Measurements from ENCODE around the gene GPSM3.

Gene GPSM3

GRCh38 chr6:32184084-32184640, 8.3 kb downstream of the GPSM3 start, which contains the start of gene AGER:
AGER (minus strand) TSS chr6:32184253; CDS start chr6:32184222, 31 bp downstream.
- H3K36me3 ChIP-seq (ENCODE audit: insufficient read depth, low read length): peaks cover 60% of the 10 kb centered on the region
- H3K4me1 ChIP-seq (ENCODE audit: insufficient read depth, low read length): peaks cover 46% of the 10 kb centered on the region
- H3K4me3 ChIP-seq (ENCODE audit: low read depth in 1 of 2, low read length in 2 of 2): no peak within 1 kb of the TSS
- no peak within 1 kb of the TSS for H3K9ac ChIP-seq (ENCODE audit: low read length)
- H3K27me3 ChIP-seq (ENCODE audit: control insufficient read depth in 1 of 2, insufficient read depth in 2 of 2, low read length in 2 of 2): no peaks in the 10 kb centered on the region
- H3K9me3 ChIP-seq (ENCODE audit: low read length): no peaks in the 10 kb centered on the region
- no peak within 1 kb of the TSS for H3K27ac ChIP-seq (ENCODE audit: low read depth, low read length)

DNA sequence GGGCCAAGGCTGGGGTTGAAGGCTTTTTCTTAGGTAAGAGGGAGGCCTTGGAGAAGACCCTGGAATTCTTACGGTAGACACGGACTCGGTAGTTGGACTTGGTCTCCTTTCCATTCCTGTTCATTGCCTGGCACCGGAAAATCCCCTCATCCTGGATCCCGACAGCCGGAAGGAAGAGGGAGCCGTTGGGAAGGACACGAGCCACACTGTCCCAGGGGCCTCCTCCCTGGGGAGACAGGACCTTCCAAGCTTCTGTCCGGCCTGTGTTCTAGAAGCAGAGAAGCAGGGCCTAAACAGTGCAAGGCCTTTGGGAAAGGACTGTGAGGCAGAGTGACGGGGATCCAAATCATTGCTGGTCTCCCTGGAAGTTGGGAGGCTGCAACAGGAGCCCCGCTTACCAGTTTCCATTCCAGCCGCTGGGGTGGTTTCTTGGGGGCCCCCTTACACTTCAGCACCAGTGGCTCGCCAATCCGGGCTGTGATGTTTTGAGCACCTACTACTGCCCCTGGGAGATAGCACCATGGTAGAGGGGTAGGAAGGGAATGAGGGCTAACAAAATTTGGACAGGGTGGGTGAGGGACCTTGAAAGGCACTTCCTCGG, 8.9 kb downstream of the GPSM3 start:
- Histone ChIP-seq H3K36me3 (ENCODE audit: insufficient read depth, low read length) (peaks cover 60% of the 10 kb centered on the region), H3K9me3 (ENCODE audit: low read length) (no peaks in the 10 kb centered on the region), H3K27me3 (ENCODE audit: control insufficient read depth in 1 of 2, insufficient read depth in 2 of 2, low read length in 2 of 2) (no peaks in the 10 kb centered on the region), H3K27ac (ENCODE audit: low read depth, low read length) (no peak overlapping the region), H3K4me3 (ENCODE audit: low read depth in 1 of 2, low read length in 2 of 2) (no peak overlapping the region), H3K9ac (ENCODE audit: low read length) (no peak overlapping the region), H3K4me1 (ENCODE audit: insufficient read depth, low read length) (peaks cover 50% of the 10 kb centered on the region)

GRCh38 chr6:32183030-32183429, 9.4 kb downstream of the GPSM3 start:
- Histone ChIP-seq H3K9ac (ENCODE audit: low read length) (no peak overlapping the region), H3K27ac (ENCODE audit: low read depth, low read length) (no peak overlapping the region), H3K4me3 (ENCODE audit: low read depth in 1 of 2, low read length in 2 of 2) (no peak overlapping the region), H3K36me3 (ENCODE audit: insufficient read depth, low read length) (peaks cover 60% of the 10 kb centered on the region), H3K27me3 (ENCODE audit: control insufficient read depth in 1 of 2, insufficient read depth in 2 of 2, low read length in 2 of 2) (no peaks in the 10 kb centered on the region), H3K4me1 (ENCODE audit: insufficient read depth, low read length) (peaks cover 45% of the 10 kb centered on the region), H3K9me3 (ENCODE audit: low read length) (no peaks in the 10 kb centered on the region)

GRCh38 chr6:32182555-32182981, 9.9 kb downstream of the GPSM3 start:
- no peak overlapping the region for H3K27ac ChIP-seq (ENCODE audit: low read depth, low read length)
- no peak overlapping the region for H3K9ac ChIP-seq (ENCODE audit: low read length)
- H3K36me3 ChIP-seq (ENCODE audit: insufficient read depth, low read length): peaks cover 56% of the 10 kb centered on the region
- H3K4me3 ChIP-seq (ENCODE audit: low read depth in 1 of 2, low read length in 2 of 2): no peak overlapping the region
- H3K27me3 ChIP-seq (ENCODE audit: control insufficient read depth in 1 of 2, insufficient read depth in 2 of 2, low read length in 2 of 2): no peaks in the 10 kb centered on the region
- H3K4me1 ChIP-seq (ENCODE audit: insufficient read depth, low read length): peaks cover 40% of the 10 kb centered on the region
- no peaks in the 10 kb centered on the region for H3K9me3 ChIP-seq (ENCODE audit: low read length)

GRCh38 chr6:32181915-32182529, 10.4 kb downstream of the GPSM3 start:
- Histone ChIP-seq H3K9me3 (ENCODE audit: low read length) (no peaks in the 10 kb centered on the region), H3K36me3 (ENCODE audit: insufficient read depth, low read length) (peaks cover 50% of the 10 kb centered on the region), H3K9ac (ENCODE audit: low read length) (no peak overlapping the region), H3K27me3 (ENCODE audit: control insufficient read depth in 1 of 2, insufficient read depth in 2 of 2, low read length in 2 of 2) (no peaks in the 10 kb centered on the region), H3K27ac (ENCODE audit: low read depth, low read length) (no peak overlapping the region), H3K4me1 (ENCODE audit: insufficient read depth, low read length) (peaks cover 35% of the 10 kb centered on the region), H3K4me3 (ENCODE audit: low read depth in 1 of 2, low read length in 2 of 2) (no peak overlapping the region)

GRCh38 chr6:32181148-32181702, 11.2 kb downstream of the GPSM3 start:
- H3K4me1 ChIP-seq (ENCODE audit: insufficient read depth, low read length): peaks cover 35% of the 10 kb centered on the region
- H3K9me3 ChIP-seq (ENCODE audit: low read length): no peaks in the 10 kb centered on the region
- peaks cover 42% of the 10 kb centered on the region for H3K36me3 ChIP-seq (ENCODE audit: insufficient read depth, low read length)
- no peak overlapping the region for H3K27ac ChIP-seq (ENCODE audit: low read depth, low read length)
- no peak overlapping the region for H3K9ac ChIP-seq (ENCODE audit: low read length)
- no peaks in the 10 kb centered on the region for H3K27me3 ChIP-seq (ENCODE audit: control insufficient read depth in 1 of 2, insufficient read depth in 2 of 2, low read length in 2 of 2)
- no peak overlapping the region for H3K4me3 ChIP-seq (ENCODE audit: low read depth in 1 of 2, low read length in 2 of 2)

GRCh38 chr6:32179766-32180405, 12.6 kb downstream of the GPSM3 start:
- no peak overlapping the region for H3K27ac ChIP-seq (ENCODE audit: low read depth, low read length)
- H3K4me1 ChIP-seq (ENCODE audit: insufficient read depth, low read length): peaks cover 37% of the 10 kb centered on the region
- H3K9ac ChIP-seq (ENCODE audit: low read length): no peak overlapping the region
- H3K9me3 ChIP-seq (ENCODE audit: low read length): no peaks in the 10 kb centered on the region
- peaks cover 40% of the 10 kb centered on the region for H3K36me3 ChIP-seq (ENCODE audit: insufficient read depth, low read length)
- no peak overlapping the region for H3K4me3 ChIP-seq (ENCODE audit: low read depth in 1 of 2, low read length in 2 of 2)
- no peaks in the 10 kb centered on the region for H3K27me3 ChIP-seq (ENCODE audit: control insufficient read depth in 1 of 2, insufficient read depth in 2 of 2, low read length in 2 of 2)

DNA sequence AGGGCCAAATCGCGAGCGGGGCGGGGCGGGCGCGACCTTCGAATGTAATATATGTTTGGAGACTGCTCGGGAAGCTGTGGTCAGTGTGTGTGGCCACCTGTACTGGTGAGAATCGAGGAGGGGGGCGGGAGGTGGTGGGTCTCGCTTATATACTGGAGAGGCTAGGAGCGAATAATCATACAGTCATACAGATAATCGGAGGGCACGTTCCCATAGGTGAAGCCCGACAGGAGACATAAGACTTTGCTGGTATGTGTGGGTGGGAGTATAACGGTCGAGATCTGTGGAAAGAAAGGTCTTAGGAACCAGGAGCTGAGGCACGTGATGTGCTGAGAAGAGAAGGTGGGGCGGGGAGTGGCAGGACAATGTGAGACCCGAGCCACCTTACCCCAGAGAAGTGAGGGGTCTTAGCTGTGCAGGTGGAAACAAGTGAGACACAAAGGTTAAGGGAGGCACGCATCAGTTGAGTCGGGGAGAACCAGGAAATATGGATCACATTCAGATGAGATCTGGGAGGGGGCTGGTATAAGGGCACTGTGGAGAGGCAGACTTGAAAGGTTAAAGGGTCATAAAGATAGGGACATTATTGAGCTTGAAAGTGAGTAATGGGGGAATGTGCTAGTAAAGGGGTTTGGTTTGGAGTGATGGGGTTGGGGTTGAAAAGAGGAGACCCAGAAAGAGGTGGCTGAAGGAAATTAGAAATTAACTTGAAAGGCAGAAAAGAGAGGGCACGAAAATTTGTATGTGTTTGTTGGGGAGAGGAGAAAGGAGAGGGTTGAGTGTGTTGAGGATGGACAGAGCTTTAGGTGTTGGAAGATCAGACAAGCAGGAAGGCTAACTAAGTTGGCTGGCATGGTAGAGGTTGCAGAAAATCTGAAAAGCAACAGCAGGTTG, 13.6 kb downstream of the GPSM3 start:
- no peaks in the 10 kb centered on the region for H3K27me3 ChIP-seq (ENCODE audit: control insufficient read depth in 1 of 2, insufficient read depth in 2 of 2, low read length in 2 of 2)
- H3K4me1 ChIP-seq (ENCODE audit: insufficient read depth, low read length): peaks cover 47% of the 10 kb centered on the region

GRCh38 chr6:32177788-32178546, 14.5 kb downstream of the GPSM3 start, which contains the start of gene RNF5:
RNF5 (plus strand) TSS chr6:32178405; CDS start chr6:32178512, 107 bp downstream.
- peak within 1 kb of the TSS; percentile 68 to 86 for H3K4me3 ChIP-seq (ENCODE audit: low read depth in 1 of 2, low read length in 2 of 2)
- H3K27ac ChIP-seq (ENCODE audit: low read depth, low read length): peak within 1 kb of the TSS; percentile 100
- H3K9ac ChIP-seq (ENCODE audit: low read length): peak within 1 kb of the TSS; percentile 73
- H3K4me1 ChIP-seq (ENCODE audit: insufficient read depth, low read length): peaks cover 47% of the 10 kb centered on the region
- no peaks in the 10 kb centered on the region for H3K9me3 ChIP-seq (ENCODE audit: low read length)
- peaks cover 32% of the 10 kb centered on the region for H3K36me3 ChIP-seq (ENCODE audit: insufficient read depth, low read length)
- no peaks in the 10 kb centered on the region for H3K27me3 ChIP-seq (ENCODE audit: control insufficient read depth in 1 of 2, insufficient read depth in 2 of 2, low read length in 2 of 2)

More for the DNA sequence above, 13.6 kb downstream of the GPSM3 start:
- H3K4me3 ChIP-seq (ENCODE audit: low read depth in 1 of 2, low read length in 2 of 2): peak overlapping the region; percentile 68 to 86
- peaks cover 40% of the 10 kb centered on the region for H3K36me3 ChIP-seq (ENCODE audit: insufficient read depth, low read length)
- peak overlapping the region; percentile 73 for H3K9ac ChIP-seq (ENCODE audit: low read length)
- peak overlapping the region; percentile 100 for H3K27ac ChIP-seq (ENCODE audit: low read depth, low read length)
- H3K9me3 ChIP-seq (ENCODE audit: low read length): no peaks in the 10 kb centered on the region

DNA sequence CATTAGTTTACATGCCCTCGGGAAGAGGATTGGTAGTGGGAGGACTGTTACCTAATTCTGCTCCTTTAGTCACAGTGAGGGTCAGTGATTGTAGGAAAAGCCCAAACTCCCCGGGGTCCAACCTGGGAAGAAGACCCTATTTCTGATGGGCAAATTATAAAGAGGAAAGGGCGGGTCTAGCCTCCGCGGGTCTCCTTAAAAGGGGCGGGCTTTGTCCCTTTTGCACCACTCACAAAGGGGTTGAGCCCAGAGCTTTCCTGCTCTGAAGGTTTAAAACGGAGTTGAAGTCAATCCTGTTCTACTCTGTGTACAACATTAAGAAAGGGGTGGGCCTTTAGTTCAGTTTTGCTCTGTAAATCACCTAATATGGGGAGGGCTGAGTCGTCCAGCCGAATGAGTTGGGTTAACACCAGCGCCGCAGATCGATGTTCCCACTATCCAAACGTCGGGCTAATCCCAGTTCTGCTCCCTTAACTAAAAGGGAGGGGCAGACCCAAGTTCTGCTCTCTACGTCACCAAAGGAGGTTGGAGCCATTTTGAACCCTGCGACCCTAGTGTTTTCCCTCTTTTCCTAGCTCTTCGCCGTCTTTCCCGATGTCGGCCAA, 15.2 kb downstream of the GPSM3 start:
- Histone ChIP-seq H3K27ac (ENCODE audit: low read depth, low read length) (peak overlapping the region; percentile 100), H3K27me3 (ENCODE audit: control insufficient read depth in 1 of 2, insufficient read depth in 2 of 2, low read length in 2 of 2) (no peaks in the 10 kb centered on the region), H3K9me3 (ENCODE audit: low read length) (no peaks in the 10 kb centered on the region), H3K4me1 (ENCODE audit: insufficient read depth, low read length) (peaks cover 47% of the 10 kb centered on the region), H3K4me3 (ENCODE audit: low read depth in 1 of 2, low read length in 2 of 2) (peak overlapping the region; percentile 68 to 73), H3K36me3 (ENCODE audit: insufficient read depth, low read length) (peaks cover 26% of the 10 kb centered on the region), H3K9ac (ENCODE audit: low read length) (peak overlapping the region; percentile 55)

Measured in muscle layer of colon (tissue), 2 donors.